ENCODE measurements around the gene STAG1.
"Not testable (repeated sequence)": the region's sequence is repeated elsewhere in the genome, so short reads cannot be mapped to it uniquely, and the experiment has no call there.

STAG1 gene

DNA sequence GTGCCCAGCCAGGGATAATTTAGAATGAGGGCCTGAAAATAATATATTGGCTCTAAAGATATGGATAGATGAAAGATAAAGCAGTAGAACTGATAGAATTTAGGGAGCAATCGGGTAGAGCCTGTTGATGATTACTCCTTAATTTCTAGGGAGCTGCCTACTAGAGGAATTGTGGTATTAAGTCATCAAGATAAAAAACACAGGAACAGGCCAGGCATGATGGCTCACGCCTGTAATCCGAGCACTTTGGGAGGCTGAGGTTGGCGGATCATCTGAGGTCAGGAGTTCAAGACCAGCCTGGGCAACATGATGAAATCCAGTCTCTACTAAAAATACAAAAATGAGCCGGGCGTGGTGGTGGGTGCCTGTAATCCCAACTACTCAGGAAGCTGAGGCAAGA, 371.6 kb downstream of the STAG1 start:
- DNase-seq, result no peak

DNA sequence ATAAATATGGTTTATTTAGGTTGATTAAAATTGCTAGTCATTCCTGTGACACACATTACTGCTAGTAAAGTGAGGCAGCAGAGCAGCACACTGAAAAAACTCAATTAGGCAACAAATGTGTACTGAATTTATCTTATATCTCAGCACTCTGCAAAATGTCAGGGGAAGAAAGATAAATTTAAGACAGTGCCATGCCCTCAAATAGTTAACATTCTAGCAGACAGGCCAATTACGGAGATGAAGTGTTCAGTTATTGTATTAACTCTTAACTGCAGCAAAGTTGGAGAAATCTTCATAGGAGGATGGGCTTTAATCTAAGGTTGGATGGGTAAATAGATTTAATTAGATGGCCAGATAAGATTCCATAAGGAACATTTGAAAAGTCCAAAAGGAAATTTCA, 374.2 kb downstream of the STAG1 start:
- DNase-seq, result no peak

DNA sequence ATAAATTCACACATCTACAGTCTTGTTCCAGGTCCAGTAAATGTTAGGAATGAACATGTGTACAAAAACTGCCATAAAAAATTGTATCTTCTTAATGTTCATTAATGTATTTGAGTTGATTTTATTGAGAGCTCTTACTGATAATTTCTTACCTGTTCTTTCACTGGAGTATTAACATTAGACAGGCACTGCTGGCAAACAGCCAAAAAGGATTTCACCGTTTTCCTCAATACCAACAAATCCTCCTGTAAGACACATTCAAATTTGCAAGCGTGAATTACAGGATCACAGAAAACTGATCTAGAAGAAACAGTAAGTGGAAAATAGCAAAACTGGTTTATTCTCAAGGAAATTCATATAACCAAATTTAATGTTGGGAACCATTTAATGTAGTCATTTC, 374.7 kb downstream of the STAG1 start:
- no peak for DNase-seq

DNA sequence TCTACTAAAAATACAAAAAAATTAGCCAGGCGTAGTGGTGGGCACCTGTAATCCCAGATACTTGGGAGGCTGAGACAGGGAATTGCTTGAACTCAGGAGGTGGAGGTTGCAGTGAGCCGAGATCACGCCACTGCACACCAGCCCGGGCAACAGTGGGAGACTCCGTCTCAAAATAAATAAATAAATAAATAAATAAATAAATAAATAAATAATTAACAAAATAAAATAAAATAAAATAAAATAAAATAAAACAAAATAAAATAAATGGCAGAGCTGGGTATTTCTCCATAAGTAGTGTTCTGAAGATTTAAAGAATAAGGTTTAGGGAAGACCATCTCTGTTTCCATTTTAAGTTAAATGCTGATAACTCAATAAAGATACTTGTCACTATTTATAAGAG, 376.4 kb downstream of the STAG1 start:
- DNase-seq, result not testable (repeated sequence)

DNA sequence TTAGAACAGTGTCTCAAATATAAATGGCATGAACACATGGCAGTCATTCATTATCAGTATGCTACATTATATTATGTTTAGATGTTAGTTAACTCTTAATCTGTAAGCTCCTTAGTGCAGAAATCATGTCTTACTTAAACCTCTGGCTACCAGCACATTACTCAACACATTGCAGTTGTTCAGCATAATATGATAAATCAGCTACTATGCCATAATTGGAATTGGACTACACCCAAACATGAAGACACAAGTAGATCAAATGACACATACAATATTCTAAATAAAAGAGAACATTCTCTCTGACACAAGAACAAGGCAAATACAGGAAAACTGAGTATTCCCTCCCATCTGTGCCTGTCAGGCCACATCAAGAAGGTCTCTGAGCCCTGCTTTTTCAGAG, 385.9 kb downstream of the STAG1 start:
- no peak for DNase-seq

DNA sequence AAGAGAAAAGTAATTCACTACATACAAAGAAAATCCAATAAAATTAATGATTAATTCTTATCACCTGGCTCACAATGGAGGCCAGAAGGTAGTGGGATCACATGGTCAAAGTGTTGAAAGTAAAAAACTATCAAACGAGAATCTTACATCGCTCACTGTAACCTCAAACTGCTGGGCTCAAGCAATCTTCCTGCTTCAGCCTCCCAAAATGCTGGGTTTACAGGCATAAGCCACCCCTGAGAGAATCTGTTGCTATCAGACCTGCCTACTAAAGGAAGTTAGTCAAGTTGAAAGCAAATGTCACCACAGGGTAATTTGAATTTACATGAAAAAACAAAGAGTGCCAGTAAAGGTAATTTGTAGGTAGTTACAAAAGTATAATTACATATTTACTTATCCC, 398.7 kb downstream of the STAG1 start:
- DNase-seq, result no peak

DNA sequence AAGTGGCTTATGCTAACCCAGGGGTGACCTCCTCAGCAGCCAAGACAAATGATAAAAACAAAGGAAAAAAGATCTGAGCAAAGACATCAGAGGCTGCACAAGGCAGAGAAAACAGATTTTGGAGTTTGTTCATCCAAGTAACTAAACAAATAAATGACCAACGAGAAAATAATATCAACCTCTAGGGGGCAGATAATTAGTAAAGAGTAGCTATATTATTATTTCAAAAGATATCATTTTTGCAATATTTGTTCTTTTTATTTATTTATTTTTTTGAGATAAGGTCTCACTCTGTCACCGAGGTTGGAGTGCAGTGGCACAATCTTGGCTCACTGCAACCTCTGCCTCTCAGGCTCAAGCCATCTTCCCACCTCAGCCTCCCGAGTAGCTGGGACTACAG, 400.3 kb downstream of the STAG1 start:
- no peak for DNase-seq

DNA sequence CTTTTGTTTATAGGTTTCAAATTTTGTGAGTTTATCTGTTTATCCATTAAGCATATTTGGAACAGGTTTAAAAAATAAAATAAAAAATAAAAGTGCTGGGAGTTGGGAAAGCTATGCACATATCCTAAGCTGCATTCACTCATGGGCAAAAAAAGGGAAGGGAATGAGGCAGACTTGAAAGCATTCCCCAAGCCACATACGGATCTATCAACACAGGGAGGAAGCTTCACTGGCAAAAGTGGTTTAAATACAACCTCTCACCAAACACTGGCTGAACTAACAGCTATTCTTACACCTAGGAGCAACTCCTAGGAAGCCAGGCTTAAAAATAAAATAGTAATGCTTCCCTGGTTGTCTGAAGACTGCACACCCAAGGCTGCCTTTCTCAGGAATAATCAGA, 400.8 kb downstream of the STAG1 start:
- no peak for DNase-seq

DNA sequence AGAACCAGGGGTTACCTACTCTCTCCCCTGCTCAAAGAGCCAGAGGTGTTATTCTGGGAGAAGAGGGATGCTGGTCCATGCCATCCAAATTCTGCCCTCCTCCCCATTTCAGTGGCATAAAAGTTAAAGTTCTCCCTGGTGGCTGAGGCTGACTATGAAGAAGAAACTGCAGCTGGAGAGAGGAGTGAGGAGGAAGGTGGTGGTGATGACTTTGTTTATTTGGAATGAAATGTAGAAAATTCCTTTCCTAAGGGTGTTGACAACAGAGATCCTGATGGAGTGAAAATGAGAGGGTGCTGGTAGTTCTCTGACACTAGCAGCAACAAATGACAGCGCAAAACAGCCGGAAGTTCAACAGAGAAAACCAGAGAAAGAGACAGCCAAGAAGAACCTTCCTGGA, 401.6 kb downstream of the STAG1 start:
- DNase-seq, result no peak

DNA sequence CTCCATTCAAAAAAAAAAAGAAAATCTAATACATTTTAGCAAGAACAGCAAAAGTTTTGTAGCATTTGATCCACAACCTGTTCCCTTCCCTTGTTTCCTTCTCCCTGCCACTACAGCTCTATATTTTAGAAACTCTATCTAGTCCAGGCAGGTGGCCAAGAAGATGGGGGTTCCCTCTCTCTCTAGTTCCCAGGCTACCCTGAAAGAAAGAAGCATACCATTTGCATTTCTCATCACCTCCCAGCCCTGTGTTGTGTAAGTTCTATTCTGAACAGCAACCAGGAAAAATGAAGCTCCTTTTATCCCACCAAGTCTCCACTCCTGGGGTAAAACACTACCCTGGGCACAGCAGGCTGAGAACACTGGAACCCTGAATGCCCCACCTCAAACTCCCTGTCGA, 402.0 kb downstream of the STAG1 start:
- DNase-seq, result no peak

DNA sequence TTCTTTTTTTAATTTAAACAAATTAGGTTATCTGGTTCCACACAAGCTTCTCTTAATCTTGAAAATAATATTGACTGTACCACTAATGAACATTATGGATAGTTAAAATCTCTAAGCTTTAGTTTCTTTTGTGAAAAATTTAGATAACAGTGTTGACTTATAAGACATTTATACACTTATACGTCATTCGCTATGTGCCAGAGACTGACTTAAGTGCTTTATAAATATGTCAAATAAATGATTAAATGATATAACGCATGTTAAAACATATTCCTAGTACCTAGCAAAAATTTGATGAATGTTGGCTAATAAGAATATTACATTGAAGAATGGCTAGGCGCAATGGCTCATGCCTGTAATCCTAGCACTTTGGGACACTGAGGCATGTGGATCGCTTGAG, 405.7 kb downstream of the STAG1 start:
- no peak for DNase-seq

DNA sequence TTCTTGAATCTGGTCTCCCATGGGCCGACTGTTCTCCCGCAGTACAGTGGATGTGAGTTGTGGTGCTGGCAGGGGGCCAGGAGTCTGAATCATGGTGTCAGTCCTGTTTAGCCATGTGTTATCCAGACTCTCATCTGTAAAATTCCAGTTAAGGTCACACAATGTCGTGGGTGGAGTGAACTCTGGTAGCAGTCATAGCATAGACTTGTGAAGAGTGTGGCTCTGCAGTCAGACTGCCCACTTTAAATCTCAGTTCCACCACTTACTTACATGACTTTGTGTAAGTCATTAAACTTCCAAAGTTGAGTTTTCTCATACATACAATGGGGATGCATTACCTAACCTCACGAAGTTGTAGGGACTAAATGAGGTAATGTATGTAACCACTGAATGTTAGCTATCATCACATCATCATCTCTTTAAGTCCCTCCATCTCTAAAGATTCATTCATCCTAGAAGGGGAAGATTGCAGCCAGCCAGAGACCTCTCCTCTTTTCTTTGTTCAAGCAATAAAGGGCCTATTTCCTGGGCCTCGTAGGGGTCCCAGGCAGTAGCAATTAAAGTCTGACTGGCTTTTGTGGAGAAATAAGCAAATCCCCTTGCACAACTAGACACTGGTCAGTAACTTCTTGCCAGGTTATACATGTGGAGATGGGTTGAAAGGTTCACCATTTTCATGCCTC, 408.2 kb downstream of the STAG1 start:
- no peak for DNase-seq

DNA sequence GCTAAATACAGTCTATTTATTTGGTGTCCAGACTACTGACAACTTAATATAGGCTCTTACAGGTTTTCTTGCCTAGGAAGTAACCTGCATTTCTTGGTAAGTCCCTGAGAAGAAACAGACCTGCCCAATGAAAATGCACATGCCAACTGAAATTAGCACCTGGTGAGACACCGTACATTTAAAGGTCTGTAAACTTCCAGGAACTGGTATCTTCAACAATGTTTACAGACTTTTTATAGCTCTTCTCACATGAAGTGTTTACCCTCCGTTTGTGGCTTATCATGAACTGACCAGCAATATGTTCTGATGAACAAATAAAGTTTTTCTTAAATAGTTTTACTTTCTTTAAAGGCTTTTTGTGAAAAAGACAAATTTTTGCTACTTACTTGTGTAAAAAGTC, 408.7 kb downstream of the STAG1 start:
- no peak for DNase-seq

DNA sequence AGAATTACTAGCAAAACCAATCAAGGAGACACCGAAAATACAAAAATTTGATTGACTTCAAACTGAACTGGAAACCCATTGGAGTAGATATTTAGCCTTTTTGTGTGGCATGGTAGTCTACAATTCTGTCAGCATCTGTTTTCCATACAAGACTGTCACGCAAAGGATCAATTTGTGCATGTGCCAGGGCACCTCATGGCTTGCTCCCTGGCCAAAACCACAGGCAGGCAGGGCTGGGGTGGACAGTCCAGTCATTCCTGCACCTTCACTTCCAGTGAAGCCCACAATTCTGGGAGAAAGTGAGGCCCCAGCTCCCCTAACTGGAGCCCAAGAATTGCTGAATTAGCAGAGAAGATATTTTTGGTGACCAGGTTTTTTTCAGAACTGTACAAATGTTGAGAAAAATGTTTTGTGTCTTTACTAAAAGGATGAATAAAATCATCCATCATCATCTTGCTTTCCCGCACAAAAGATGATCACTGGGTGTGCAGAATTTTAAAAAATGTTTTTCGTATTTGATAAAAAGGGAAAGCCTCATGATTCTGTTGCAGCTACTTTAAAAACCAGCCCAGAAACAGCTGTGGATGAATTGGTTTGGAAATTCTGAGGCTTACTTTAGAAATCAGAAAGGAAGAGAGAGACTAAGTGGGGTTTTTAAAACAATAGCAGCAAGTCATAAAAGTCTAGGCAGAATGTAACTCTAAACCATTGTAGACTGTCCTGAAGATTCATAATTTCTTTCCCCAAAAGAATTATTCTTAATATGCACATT, 415.7 kb downstream of the STAG1 start:
- no peak for DNase-seq

DNA sequence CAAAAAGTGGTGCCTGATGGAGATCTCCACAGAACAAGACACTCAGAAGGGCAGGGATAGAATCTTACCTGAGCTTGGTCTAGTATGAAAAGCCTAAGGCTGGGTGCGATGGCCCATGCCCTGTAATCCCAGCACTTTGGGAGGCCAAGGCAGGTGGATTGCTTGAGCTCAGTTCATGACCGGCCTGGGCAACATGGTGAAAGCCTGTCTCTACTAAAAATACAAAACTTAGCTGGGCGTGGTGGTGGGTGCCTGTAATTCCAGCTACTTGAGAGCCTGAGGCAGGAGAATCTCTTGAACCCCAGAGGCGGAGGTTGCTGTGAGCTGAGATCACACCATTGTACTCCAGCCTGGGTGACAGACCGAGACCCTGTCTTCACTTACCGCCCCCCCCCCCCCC, 417.5 kb downstream of the STAG1 start:
- not testable (repeated sequence) for DNase-seq

DNA sequence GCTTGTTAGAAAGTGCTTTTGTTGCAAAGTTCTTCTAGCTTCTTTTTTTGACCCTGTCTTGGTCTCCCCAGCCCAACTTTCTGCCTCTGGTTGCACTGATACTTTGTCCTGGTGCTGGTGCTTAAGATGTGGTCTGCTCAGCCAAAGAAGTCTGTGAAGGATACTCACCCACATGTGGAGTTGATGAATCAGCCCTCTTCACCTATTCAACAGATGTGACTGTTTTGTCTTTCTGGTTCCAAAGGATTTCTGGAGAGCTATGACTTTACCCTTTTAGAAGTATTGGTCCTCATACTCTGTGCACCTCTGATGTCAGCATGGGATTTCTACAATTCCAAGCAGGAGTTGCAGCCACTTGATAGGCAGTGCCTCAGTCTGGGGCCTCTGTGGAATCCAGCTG, 418.0 kb downstream of the STAG1 start:
- DNase-seq, result no peak

DNA sequence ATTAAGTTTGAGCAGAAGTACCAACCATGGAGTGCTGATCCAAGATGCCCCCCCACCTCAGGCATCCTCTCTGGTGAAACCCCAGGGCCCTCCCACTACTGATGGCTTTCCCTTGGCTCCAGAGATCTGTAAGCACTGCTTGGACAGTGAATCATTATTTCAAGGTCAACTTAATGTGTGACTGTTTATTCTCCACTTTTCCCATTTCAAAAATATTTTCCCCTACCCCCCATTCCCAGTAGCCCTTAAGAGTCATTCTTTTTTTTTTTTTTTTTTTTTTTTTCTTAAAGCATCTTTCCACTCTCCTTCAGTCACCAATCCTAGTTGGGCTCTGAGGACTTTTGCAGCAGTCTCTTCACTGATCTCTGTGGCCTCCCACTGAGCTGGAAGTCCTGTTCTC, 419.4 kb downstream of the STAG1 start:
- DNase-seq, result no peak

DNA sequence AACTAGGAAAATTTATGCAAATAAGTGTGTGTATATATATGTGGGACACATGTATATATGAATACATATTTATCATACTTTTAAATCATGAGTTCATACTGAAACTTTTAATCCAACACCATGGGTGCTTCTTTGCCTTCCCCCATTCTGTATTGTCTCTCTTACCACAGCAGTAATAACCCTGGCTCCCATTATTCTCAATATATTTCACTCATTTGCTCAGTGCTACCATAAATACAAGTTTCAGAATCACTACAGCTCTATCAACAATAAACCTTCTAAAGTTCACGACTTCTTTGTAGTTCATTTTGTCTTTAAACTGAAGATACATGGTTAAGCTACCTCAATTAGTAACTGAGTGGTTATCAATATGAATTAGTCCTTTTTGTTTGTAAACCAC, 419.9 kb downstream of the STAG1 start:
- DNase-seq, result no peak

DNA sequence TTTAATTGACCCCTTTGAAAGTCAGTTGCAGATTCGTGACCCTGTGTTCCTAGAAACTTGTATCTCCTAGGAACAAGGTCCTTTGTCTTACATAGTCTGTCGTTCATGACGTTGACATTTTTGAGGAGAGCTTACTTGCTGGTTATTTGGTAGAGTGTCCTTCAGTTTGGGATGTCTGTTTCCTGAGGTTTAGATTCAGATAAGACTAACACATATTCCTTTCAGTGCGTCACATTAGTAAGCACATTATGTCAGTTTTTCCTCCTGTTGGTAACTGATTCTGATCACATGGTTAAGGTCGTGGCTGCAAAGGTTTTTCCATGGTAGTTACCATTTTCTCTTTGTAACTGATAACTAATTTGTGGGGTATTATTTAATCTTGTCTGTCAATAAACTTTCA, 421.3 kb downstream of the STAG1 start:
- no peak for DNase-seq

DNA sequence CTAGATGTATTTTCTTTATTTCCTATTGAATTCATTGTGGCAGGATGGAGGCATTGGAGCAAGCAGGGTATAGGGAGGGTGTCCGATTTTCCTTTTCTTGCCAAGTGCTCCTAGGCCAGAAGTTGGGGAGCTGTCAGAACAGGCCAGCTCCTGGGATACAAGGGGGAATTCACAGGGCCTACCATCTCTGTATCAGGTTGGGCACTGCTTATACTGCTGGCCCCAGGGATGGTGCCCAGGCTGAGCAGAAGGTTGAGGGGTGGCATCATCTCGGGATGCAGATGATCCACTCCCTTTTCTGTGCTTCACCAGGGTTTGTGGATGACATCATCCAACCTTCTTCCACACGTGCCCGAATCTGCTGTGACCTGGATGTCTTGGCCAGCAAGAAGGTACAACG, 422.6 kb downstream of the STAG1 start:
- DNase-seq, result no peak

DNA sequence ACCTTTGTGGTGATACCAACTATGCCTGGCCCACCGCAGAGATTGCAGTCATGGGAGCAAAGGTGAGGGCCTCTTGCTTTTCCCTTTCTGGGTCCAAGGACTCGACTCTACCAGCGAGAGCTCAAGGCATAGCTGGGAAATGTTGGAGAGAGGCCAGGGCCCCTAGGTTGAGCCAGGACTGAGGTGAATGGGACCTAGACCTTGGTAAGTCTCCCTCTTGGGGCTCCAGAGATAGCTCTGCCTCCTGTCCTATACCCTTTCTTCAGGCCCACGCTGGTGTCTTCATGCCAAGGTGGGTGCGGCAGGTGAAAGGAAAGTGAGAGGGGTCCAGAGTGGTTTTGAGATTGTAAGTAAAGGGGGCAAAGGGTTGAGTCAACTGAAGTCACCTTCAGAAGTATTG, 424.5 kb downstream of the STAG1 start:
- DNase-seq, result no peak

DNA sequence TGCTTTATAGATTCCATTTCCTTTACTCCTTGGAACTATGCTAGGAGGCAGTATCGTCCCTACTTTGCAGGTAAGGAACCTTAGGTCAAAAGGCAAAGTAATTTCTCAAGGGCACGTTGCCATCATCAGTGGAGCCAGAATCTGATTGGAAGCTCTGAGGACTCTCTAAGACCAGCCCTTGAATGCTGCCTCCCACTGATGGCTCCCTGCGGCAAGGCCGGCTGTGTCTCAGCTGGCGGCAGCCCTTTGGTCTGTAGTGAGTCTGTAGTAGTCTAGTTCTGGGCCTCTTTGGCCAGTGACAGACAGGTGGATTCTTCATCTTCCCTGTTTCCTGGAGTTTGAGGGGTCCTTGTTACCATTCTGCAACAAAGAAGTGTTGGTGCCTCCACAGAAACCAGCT, 425.9 kb downstream of the STAG1 start:
- DNase-seq, result no peak

DNA sequence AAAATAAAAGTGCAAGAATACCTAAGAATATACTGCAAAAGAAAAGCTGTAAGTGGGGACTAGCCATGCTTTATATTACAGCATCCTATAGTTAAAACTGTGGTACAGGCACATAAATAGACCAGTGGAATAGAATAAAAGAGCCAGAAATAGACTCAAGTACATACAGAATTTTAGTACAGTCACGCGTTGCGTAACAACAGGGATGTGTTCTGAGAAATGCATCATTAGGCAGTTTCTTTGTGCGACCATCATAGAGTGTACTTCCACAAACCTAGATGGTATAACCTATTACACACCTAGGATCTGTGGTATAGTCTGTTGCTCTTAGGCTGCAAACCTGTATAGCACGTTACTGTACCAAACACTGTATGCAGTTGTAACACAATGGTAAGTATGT, 440.2 kb downstream of the STAG1 start:
- DNase-seq, result no peak

DNA sequence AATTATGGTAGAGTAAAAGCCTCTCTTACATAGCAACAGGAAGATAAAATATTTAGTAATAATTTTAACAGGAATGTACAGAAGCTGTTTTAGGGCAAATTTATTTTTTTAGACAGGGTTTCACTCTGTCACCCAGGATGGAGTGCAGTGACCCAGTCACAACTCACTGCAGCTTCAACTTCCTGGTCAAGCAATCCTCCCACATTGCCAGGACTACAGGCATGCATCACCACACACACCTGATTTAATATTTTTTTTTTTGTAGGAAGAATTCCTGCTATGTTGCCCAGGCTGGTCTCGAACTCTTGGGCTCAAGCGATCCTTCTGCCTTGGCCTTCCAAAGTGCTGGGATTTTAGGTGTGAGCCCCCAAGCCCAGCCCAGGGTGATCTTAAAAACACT, 440.9 kb downstream of the STAG1 start:
- DNase-seq, result no peak

DNA sequence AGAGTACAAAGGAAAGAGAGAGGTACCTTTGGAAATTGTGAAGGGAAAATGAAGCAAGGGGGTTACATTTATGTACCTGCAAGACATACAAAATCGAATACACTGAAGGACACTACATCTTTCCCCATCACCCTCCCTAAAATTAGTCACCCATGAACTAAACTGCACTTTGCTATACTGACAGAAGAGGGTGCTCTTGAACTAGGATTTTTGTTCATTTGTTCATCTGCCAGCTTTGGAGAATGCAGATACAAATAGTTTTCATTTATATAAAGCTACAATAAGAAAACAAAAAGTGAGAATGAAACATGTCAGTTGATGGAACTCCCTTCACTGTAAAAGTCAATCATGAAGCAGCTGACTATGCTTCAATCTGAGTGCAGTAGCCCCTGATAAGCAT, 446.3 kb downstream of the STAG1 start:
- no peak for DNase-seq
